22Rv1 (cell line): ENCODE results near the gene PRSS48.
"Not testable (repeated sequence)": the region's sequence is repeated elsewhere in the genome, so short reads cannot be mapped to it uniquely, and the experiment has no call there.

Experiments
- CTCF ChIP-seq: fragments of 450-650 bp; IDR thresholded peaks from 2 replicates; pipeline ENCODE4 v1.5.1; 2017; ENCODE audit warnings: mild to moderate bottlenecking
- ZFX ChIP-seq: fragments of 450-650 bp; IDR thresholded peaks from 2 replicates; pipeline ENCODE4 v1.6.1; 2017; ENCODE audit warnings: antibody characterized with exemption, borderline replicate concordance

GRCh38 chr4:151322161-151322560, 45.2 kb downstream of the PRSS48 start:
- not testable (repeated sequence) for TF ChIP-seq CTCF, ZFX
